Measurements from ENCODE around the gene SOHLH2.

Gene SOHLH2

GRCh38 chr13:36183901-36184300, 30.5 kb downstream of the SOHLH2 start:
- FAIRE-seq = no peak

DNA sequence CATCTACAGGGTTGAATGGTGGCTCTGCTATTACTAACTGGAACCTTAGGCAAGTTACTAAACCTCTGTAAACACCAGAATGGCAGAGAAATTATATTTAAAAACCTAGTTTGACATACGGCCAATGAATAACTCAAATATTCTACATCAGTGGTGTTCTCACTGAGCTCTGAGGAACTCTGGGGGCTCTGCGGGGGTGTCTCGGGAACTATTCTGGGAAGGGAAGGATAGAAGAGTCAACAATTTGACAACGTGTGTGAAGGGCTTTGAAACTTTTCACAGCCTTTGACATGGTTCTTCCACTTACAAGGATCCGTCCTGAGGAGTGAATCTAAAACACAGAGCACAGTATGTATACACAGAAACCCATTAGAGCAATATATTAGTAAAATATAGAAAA, 38.7 kb downstream of the SOHLH2 start:
- FAIRE-seq = no peak

DNA sequence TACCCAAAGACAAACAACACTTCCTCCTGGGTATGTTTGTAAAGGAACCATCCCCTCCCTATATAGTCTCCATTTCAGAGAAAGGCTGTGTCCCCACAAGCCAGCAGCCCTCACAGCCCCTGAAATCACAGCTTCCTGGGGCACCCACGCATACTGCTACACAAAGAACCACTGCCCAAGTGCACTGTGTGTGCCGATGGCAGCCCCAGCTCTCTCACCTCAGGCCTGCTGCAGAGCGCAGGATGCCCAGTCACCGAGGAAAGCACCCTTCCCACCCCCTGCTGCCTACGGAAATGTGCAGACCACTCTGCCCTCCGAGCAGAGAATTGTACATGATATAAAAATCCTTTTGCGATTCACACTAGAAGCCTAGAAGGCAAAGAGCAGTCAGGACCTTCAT, 39.4 kb downstream of the SOHLH2 start:
- FAIRE-seq = no peak

DNA sequence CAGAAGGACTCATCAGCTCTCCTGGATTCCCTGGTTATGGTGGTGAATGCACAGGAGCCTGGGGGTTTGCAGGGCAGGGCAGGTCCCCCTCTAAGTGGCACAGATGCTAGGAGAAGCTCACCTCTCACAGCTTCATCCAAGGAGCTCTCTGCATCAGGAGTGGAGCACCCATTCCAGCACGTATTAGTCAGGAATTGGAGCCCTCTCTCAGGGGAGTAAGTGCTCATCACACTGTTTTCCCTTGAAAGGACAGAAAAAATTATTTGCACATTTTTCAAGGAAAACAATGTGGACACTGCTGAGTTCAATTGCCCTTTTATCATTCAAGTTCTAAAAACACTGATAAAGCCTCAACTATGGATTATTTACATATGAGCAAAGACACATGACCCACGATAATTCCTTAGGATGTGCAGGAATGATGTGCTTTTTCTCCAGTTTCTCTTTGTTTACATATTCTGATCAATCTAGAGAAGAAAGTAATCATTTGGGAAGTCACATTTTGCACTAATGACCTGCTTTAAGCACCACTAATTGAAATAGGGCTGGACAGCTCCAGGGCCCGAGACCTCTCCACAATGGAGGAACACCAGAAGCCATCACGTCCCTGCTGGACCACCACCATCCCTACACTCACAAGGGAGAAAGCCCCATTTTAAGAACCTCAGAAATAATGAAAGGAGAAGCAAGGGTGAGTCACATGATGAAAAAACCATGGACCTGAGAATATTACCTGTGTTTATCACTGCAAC, 40.6 kb downstream of the SOHLH2 start:
- FAIRE-seq = no peak

DNA sequence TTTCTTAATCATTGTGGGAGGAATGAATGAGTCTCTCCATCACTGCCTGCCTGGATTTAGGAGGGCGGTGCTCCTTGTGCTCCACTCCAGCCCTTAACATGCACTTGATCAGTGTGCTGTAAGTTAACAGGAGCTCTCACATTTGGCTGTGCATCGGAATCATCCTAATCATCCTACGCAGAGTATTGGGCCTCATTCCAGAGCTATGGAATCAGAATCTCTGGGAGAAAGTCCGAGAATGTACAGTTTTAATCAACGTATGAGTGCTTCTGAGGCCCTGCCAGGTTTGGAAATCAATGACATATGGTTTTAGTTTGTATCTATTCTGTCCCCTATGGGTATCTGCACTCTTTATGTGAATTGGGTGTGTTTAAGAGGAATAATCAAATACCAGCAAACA, 48.3 kb downstream of the SOHLH2 start:
- no peak for FAIRE-seq

DNA sequence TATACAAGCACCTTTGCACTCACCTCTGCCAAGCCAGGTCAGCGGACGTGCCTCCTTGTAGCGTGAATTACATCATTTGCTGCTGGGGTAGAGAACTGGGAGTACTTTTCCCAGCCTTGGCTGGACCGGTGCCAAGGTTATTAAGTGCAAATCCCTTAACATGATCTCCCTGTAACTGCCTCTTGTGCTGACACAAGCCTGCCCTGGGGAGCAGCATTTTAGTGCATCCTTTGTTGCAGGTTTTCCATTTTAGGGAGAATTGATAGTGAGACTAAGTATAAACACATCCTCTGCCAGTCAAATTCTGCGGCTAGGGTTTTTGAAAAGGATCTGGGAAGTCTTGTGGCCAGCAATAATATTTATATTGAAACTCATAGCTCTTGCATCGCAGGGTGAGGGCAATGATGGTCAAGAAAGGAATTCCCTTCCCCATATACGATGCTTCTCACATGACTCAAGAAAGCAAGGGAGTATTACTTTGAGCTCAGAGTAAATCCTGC, 50.5 kb downstream of the SOHLH2 start:
- FAIRE-seq = no peak

GRCh38 chr13:36163286-36163685, 51.1 kb downstream of the SOHLH2 start:
- no peak for FAIRE-seq

DNA sequence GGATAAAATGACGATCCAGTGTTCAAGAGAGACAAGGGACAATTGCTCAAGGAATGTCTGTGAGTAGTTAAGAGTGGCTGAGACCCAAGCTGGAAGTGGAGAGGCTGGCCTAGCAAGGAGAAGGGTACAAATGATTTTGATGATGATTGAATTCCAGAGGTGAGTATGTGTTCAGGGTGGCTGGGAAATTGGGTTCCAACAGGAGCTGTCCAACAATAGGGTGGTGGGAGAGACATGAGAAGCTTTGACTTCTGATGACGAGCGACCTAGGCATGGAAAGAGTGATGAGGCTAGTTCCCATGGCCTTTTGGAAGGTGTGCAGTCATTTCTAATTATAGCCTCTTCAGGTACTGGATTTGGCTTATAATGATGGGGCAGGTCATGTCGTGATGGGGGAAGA, 54.1 kb downstream of the SOHLH2 start:
- no peak for FAIRE-seq

DNA sequence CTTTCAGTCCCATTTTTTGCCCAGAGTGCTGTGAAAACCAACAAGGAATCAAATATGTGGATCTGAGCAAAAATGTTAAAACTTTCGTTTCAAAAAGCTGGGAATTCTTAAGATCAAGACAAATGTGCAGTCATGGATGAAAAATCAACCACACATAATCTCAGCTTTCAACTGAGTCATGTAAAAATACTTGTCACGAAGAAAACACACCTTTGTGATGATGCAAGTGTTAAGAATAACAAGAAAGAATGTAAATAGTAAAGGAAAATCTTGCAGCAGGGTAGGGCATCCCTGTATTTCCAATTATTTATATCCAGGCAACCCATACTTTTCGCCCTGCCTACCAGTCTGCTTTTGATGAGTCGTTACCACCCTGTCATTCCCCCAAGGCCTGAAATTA, 55.7 kb downstream of the SOHLH2 start:
- no peak for FAIRE-seq

- FAIRE-seq = no peak
These were observed 56.9 kb downstream of the SOHLH2 start for GRCh38 chr13:36157480-36157879.

GRCh38 chr13:36154567-36155291, 59.6 kb downstream of the SOHLH2 start:
- FAIRE-seq = no peak

DNA sequence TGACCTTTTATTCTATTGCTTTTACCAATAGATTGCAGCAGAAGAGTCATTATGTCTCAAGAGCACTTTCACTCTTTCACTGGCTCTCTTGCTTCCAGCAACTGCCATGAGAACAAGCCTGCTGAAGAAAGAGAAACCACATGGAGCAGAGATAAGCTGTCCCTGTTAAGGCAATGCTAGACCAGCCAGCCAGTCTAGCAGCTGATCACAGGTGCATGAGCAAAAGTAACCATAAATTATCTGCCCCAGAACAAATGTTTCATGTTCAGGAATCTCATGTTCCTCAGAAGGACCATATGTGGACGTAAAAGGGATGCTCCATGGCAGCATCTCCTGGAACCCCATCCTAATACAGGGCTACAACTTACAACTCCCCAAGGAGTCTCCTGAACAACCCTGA, 62.8 kb downstream of the SOHLH2 start:
- no peak for FAIRE-seq

DNA sequence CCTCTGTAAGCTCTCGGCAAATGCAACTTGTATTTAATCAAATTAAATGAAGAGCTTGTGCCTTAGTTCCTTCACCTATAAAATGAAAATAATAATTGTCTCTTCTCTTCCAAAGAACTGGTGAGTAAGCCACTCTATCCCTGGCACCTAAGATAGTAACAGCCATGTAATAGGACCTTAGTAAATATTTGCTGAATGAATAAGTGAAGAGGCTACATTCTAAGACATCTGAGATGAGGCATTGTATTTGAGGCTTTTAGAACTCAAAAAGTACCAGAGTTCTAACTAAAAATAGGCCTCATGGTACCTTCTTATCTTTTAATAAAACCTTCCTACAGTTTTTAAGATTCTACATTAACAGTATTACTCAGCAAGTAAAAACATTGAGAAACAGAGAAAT, 65.9 kb downstream of the SOHLH2 start:
- FAIRE-seq = no peak

GRCh38 chr13:36147330-36147729, 67.0 kb downstream of the SOHLH2 start:
- no peak for FAIRE-seq

- FAIRE-seq = no peak
These were observed 67.7 kb downstream of the SOHLH2 start for GRCh38 chr13:36146511-36147269.

DNA sequence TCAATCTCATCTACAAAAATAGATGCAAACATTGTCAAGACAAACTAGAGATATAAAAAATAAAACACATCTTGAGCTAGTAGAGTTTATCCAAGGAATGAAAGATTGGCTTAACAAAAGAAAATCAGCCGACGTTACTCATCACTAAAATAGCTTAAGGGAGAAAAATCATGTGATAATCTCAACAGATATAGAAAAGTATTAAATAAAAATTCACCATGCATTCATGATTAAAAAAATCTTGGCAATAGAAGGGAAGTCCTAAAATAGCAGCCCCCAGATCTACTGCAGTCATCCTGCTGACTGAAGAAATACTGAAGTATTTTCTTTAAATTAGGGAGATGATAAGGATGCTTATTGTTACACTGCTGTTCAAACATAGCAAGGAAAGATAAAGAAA, 70.6 kb downstream of the SOHLH2 start:
- FAIRE-seq = no peak

DNA sequence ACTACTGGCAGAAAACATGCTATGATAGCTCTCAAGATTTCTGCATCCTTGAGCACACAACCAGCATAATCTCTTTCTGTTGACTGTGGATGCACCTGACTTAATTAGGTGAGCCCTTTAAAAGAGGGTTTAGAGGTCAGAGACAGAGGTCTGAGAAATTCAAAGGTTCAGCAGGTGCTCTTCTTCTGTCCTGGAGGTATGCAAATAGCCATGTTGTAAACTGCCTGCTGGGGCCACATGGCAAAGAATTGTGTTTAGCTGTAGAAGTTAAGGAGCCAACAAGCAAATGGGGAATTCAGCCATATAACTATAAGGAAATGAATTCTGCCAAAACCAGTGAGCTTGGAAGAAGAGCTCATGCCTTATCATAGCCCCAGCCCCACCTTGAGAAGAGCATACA, 71.6 kb downstream of the SOHLH2 start:
- no peak for FAIRE-seq

- FAIRE-seq = no peak
These were observed 78.5 kb downstream of the SOHLH2 start for GRCh38 chr13:36135876-36136275.

GRCh38 chr13:36134632-36135031, 79.7 kb downstream of the SOHLH2 start:
- FAIRE-seq = no peak

- FAIRE-seq = no peak
These were observed 80.3 kb downstream of the SOHLH2 start for GRCh38 chr13:36133950-36134626.

DNA sequence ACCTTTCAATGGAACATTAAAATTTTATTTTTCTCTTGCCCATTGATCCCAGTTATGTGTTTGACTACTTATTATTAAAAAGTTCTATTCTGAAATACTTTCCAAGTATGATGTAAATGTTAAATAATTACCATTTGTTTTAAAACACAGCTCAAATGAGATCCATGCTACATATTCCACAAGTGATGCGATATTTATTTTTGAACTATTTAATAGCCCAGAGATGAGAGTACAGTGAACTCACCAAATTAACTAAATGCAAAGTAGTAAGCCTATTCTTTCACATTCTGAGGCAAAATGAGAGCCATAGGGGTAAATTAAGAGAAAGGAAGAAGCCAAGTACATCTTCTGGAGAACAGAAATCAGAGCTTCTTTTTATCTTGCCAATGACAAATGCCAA, 82.0 kb downstream of the SOHLH2 start:
- no peak for FAIRE-seq

DNA sequence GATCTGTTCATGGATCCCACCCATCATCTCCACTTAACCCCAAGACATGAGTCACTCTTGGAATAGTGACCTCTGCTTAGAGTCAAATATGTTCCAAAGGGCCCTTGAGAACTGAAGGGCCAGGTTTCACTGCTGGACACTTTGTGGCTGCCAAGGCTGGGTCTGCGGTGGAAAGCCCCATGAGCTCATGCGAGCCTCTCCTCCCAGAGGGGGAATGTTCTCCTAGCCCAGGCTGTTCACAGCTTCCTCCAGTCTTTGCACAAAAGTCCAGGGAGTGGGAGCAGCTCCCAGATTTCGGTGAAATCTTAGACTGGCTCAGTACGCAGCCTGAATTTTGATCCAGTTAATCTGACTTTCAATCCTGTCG, 82.4 kb downstream of the SOHLH2 start:
- FAIRE-seq = no peak

Data from islet of Langerhans (tissue), 1 donor.